ENCODE results near the gene MSI2.

DNA sequence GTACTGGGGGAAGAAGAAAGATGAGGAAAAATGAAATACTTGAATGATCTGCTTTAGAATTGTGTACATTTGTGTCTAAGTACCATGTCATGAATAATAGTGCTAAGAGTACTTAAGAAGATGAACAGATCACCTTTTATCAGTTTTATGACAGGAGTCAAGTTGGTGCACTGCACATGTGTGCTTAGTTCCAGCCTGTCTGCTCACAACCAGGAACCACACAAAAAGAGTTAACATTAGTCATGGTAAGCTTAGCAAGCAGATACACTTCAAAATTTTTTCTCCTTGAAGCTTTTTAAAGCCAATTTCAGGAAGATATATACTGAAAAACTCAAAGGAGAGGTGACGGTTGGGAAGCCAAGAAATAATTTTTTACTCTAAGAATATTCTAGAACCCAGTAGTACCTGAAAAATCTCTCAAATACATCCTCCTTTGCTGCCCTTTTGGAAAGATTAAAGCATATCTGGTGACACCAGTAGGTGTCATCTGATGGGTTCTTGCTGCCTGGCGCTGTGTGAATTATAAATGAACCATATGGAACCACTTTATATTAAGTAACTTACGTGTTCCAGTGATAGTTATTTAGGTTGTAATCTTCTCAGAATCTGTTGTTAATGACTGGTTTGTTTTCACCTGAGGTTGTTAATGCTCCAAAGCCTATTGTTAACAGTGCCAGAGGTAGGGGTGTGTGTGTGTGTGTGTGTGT lies 93.4 kb downstream of the MSI2 start:
- TF ChIP-seq, protein P1, sequence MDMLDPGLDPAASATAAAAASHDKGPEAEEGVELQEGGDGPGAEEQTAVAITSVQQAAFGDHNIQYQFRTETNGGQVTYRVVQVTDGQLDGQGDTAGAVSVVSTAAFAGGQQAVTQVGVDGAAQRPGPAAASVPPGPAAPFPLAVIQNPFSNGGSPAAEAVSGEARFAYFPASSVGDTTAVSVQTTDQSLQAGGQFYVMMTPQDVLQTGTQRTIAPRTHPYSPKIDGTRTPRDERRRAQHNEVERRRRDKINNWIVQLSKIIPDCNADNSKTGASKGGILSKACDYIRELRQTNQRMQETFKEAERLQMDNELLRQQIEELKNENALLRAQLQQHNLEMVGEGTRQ (IDR thresholded peaks at IDR 0.05; ENCODE audit: borderline replicate concordance, low read depth, low read length) = no peak
- TF ChIP-seq YY1 (IDR thresholded peaks at IDR 0.05; ENCODE audit: low read depth) = no peak
